DOHH2 (cell line): ENCODE data around the gene NPY.

Experiments used
- EZH2phosphoT487 ChIP-seq: fragments of 200-600 bp; sonication (generic); IDR thresholded peaks from 2 replicates; pipeline ENCODE4 v1.6.1; 2017; ENCODE audit warnings: borderline replicate concordance, mild to moderate bottlenecking, antibody characterized with exemption, low read length, moderate library complexity, mixed read lengths
- TF ChIP-seq, protein P1 (sequence below): fragments of 200-600 bp; sonication (generic); IDR thresholded peaks from one replicate; pipeline ENCODE4 v1.5.1; 2014; ENCODE audit warnings: antibody characterized with exemption, mild to moderate bottlenecking, low read depth, low read length; ENCODE audit not compliant: poor library complexity, severe bottlenecking

DNA sequence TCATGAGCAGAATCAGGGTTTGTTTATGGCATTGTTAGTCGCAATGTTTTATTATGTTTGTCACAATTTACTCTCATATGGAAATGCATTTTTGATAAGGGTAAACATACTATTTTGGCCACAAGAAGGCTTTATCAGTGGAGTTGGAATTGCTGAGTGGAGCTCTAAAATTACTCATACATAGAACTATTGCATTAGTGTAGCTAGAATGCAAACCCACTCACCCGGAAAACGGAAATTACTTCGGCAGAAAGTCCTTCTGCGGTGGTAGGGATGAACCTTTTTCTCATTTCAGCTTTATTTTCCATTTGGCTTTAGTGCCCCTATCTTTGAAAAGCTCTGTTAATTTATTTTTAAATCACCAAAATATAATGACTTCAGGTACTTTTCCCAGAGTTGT is 42.8 kb upstream of the NPY start:
- TF ChIP-seq, protein P1, sequence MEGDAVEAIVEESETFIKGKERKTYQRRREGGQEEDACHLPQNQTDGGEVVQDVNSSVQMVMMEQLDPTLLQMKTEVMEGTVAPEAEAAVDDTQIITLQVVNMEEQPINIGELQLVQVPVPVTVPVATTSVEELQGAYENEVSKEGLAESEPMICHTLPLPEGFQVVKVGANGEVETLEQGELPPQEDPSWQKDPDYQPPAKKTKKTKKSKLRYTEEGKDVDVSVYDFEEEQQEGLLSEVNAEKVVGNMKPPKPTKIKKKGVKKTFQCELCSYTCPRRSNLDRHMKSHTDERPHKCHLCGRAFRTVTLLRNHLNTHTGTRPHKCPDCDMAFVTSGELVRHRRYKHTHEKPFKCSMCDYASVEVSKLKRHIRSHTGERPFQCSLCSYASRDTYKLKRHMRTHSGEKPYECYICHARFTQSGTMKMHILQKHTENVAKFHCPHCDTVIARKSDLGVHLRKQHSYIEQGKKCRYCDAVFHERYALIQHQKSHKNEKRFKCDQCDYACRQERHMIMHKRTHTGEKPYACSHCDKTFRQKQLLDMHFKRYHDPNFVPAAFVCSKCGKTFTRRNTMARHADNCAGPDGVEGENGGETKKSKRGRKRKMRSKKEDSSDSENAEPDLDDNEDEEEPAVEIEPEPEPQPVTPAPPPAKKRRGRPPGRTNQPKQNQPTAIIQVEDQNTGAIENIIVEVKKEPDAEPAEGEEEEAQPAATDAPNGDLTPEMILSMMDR = no peak
- no peak for TF ChIP-seq EZH2phosphoT487
